ENCODE measurements around the gene AIRE.
A peak's percentile ranks its signal among the peaks of the same experiment; 100 is the strongest.
"Not testable (repeated sequence)": the region's sequence is repeated elsewhere in the genome, so short reads cannot be mapped to it uniquely, and the experiment has no call there.

Gene AIRE

DNA sequence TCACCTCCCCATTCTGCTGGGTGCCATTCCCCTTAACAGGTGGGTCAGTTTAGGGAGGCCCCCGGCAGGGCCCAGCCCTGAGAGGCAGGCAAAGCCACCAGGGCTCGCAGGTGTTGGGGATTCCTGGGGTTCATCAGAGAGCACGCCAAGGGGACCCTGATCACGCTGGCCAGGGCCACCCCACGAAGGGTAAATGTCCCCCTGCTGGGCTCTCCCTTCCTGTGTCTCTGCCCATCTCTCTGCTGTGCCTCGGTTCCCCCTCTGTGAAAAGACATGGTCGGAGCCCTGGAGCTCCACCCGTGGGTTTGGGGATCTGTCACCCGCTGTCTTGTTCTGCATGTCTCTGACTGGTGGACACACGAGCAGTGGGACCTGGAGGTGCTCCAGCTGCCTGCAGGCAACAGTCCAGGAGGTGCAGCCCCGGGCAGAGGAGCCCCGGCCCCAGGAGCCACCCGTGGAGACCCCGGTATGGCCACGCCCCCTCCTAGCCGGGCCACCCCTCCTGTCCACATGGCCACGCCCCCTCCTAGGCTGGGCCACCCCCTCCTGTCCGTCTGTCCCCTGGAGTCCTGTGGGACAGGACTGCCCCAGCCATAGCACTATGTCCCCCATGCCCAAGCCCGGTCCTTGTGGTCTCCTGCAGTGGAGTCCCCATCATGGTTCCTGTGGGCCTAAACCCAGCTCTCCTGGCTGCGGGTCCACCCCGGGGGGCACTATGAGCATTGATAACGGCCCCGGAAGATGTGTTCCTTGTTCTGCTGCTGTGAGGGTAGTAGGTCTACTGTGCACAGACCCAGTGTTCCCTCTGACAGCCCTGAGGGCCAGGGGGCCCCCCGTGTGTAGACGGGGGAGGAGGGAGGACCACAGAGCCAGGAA is 6.5 kb downstream of the AIRE start:
- DNase-seq (ENCODE audit: low read depth), result no peak

DNA sequence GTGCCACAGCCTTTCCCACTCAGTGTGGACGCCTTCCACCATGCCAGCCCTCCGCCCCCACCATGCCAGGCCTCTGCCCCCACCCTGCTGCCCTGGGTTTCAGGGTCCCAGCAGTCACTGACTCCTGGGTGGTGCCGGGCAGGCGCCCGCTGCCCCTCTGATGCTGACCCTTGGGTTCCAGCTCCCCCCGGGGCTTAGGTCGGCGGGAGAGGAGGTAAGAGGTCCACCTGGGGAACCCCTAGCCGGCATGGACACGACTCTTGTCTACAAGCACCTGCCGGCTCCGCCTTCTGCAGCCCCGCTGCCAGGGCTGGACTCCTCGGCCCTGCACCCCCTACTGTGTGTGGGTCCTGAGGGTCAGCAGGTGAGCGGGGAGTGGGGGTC is 7.1 kb downstream of the AIRE start:
- DNase-seq (ENCODE audit: low read depth), result no peak

DNA sequence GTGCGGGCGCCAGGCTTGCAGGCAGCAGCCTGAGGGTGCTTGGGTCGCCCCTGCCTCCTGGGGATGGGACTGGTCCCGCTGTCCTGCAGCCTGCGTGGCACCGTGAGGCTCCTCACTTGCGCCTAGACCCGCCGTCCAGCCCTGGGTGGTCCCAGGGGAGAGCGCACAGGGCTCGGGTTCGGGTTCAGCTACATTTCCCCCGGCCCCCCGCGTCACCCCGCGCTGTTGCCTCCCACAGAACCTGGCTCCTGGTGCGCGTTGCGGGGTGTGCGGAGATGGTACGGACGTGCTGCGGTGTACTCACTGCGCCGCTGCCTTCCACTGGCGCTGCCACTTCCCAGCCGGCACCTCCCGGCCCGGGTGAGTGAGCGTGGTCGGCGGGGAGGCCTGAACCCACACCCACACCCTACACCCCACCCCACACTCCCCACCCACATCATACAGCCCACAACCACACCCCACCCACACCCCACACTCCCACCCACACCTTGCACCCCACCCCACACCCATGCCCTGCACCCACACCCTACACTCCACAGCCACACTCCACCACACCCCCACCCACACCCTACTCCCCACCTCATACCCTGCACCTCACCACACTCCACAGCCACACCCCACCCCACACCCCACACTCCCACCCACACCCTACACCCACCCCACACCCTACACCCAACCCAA is 8.0 kb downstream of the AIRE start:
- DNase-seq (ENCODE audit: low read depth), result no peak

DNA sequence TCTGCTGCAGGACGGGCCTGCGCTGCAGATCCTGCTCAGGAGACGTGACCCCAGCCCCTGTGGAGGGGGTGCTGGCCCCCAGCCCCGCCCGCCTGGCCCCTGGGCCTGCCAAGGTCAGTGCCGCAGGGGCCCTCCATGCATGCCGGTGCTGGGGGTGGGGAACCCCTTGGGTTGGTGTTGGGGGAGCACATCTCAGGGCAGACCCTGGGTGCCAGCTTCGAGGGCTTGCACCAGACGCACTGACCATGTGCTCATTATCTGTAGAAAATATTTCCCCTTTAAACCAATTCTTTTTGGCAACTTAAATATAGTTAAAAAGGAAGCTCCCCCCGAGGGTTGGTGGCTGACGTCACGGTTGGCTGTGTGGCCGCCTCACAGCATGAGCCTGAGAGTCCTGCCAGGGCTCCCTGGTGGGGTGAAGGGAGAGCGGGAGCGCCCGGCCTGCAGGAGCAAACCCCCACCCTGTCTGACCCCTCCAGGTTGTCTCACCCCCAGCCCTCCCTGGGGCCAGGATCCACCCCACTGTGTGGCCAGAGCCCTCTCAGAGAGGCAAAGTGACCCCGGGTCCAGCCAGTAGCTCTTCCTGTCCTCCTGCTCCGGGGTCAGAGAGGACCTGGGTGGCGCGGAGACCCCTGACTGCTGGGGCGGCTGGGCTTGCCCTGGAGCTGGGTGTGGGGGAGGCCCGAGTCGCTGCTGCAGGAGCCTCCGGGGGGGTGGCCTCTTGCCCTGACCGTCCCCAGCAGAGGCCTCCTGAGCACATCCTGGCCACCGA is 8.9 kb downstream of the AIRE start:
- peak; percentile 72 for DNase-seq (ENCODE audit: low read depth)

DNA sequence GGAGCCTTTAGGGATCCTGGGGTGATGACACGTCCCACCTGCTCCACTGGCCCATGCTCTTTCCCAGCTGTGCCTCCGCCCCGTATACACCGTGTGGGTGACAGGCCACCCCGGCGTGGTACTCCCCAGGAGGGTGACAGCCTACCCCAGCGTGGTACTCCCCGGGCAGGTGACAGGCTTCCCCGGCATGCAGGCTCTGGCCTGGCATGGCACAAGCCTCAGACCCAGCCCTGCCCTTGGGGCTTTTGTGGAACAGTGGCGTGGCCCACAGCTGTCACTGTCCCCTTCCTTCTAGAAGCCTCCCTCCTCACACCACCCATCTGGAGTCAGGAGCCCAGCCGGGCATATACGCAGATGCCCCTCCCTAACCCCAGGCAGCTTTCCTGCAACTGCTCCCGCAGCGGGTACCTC is 9.5 kb downstream of the AIRE start:
- DNase-seq (ENCODE audit: low read depth), result no peak

DNA sequence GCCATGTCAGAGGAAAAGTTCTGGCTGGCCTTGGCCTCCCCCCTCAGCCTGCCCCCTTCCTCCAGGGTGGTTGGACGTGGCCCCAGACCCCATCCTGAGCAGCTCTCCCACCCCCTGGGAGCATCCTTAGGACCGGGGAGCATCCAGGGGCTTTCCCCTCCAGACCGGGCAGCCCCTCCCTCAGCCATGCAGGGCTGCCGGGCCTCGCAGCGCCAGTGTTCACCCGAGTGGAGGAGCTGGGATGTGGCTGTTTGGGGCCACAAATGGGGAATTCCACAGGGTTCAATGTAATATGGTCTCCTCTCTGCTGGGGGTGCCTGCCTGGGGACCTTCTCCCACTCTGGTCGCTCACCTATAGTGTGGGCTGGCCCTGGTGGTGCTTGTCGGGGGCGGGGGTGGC is 10.0 kb downstream of the AIRE start:
- DNase-seq (ENCODE audit: low read depth), result no peak

DNA sequence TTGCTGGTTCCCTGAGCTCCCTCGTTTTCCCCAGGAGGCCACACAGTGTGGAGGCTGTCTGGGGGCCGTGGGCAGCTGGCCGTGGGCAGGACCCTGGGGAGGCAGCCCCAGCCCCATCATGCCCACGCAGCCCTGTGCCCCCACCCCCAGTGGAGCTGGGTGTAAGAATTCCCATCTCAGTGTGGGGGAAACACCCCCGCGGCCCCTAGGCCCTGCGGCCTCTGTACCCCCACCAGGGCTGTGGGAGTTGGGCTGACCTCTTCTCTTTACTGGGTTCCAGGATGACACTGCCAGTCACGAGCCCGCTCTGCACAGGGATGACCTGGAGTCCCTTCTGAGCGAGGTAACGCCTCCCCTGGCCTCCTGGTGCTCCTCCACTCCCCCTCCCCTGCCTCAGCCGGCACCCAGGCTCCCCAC is 10.4 kb downstream of the AIRE start:
- no peak for DNase-seq (ENCODE audit: low read depth)

DNA sequence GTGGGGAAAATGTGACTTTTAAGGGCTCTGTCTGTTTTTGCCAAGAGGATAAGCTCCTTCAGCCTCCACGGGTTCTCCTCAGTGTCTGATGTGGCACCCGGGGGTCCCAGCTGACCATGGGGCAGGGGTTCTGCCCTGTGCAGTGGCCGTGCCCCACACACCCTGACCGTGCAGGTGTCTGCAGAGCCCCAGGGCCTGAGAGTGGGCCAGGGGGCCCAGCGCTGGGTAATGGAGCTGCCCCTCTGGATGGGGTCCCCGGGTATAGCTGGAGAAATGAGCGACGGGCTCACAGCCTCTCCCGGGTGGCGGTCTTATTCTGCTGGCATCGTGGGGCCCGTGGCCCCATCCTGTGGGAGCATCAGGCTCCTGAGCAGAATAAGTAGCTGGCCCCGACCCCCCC is 11.2 kb downstream of the AIRE start:
- no peak for DNase-seq (ENCODE audit: low read depth)

DNA sequence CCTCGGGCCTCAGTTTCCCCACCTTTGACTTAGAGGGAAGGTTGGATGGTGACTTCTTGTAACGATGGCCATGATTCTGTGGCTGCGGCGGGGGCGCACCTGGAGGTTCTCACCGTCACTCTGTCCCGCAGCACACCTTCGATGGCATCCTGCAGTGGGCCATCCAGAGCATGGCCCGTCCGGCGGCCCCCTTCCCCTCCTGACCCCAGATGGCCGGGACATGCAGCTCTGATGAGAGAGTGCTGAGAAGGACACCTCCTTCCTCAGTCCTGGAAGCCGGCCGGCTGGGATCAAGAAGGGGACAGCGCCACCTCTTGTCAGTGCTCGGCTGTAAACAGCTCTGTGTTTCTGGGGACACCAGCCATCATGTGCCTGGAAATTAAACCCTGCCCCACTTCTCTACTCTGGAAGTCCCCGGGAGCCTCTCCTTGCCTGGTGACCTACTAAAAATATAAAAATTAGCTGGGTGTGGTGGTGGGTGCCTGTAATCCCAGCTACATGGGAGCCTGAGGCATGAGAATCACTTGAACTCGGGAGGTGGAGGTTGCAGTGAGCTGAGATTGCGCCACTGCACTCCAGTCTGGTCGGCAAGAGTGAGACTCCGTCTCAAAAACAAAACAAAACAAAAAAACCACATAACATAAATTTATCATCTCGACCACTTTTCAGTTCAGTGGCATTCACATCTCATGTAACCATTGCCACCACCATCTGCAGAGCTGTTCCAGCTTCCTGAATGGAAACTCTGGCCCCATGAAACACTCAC is 12.0 kb downstream of the AIRE start:
- peak; percentile 84 for DNase-seq (ENCODE audit: low read depth)

DNA sequence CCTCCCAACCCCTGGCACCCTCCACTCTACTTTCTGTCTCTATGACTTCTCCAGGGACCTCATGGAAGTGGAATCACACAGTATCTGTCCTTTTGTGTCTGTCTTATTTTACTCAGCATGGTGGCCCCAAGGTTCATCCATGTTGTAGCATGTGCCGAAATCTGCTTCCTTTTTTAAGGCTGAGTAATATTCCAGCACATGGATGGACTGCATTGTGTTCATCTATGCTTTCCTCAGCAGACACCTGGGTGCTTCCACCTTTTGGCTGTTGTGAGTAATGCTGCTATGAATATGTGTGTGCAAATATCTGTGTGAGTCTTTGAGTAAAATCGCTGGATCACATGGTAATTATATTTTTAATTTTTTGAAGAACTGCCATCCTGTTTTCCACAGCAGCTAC is 12.6 kb downstream of the AIRE start:
- peak; percentile 36 for DNase-seq (ENCODE audit: low read depth)

DNA sequence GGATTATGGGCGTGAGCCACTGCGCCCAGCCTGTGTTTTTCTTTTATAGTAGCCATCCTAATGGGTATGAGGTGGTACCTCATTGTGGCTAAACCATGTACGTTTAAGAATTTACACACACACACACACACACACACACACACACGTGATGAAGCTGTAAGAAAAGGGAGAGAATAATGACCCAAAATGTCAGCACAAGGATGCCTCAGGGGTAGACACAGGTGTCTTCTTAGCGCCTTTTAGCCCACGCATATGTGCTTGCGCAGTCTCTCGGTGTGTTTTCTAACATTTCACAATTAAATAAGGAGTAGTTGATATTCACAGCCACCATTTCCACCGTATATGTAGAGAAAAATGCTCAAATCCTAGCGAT is 13.4 kb downstream of the AIRE start:
- DNase-seq (ENCODE audit: low read depth), result no peak

DNA sequence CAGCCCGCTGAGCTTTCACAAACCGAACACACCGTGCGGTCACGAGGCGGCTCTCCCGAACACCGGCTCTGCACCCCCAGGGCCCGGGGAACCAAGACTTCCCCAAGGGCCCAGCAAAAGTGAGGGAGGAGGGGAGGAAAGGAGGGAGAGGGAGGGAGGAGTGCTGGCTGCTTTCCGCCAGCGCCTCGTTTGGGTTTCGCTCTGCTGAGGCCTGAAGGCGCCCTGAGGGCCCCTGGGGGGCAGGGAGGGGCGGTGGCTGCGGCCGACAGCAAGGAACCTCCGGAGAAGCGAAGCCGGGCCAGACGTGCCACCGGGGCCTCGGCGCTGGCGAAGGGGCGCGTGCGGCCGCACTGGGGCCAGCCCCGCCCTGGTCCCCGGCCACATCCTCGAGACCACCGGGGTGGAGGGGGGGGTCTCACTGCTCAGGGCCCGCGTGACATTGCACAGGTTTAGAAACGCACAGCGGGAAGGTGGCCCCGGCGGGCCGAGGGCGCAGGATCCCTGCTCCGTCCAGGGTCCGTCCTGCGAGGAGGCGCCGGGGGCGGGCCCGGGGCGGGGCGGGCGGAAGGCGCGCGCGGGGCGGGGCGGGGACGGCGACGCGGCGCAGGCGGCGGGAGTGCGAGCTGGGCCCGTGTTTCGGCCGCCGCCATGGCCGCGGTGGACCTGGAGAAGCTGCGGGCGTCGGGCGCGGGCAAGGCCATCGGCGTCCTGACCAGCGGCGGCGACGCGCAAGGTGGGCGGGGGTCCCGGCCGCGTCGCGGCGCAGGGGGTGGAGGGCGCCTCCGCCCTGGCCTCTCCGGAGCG is 14.0 kb downstream of the AIRE start, which contains the start of gene PFKL:
TSS of gene PFKL (plus strand) at position 596 of the 804 bp plus-strand sequence. CDS start at position 649, 53 bp downstream.
- DNase-seq (ENCODE audit: low read depth), result peak; percentile 75

DNA sequence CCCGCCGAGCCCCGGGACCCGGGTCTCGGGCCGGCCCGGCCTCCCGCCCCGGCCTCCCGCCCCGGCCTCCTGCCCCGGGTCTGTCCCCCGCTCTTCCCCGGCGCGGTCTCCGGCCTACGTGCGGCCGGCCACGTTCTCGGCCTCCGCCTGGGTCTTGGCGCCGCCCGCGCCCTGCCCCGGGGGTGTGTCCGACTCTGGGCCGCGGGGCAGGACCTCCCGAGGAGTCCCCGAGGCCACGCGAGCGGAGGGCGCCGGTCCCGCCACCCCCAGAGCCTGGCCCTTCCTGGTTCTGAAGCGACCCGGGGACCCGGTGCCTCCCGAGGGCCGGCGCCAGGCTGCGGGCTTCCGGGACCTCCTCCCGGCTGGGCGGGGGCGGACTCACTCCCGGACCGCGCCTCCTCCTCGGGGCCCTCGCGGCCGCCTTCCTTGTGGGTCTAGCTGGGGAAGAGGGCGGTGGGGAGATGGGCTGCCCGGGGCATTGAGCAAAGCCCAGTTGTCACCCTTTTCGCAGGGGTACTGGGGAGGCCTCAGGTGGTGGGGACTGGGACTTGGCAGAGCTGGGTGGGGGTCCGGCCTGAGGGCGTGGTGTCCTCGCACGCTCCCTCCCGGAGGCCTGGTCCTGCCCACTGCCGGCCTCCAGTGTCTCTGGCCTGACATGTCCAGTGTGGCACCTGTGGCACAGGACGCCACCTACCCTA is 14.7 kb downstream of the AIRE start:
- peak; percentile 69 for DNase-seq (ENCODE audit: low read depth)

DNA sequence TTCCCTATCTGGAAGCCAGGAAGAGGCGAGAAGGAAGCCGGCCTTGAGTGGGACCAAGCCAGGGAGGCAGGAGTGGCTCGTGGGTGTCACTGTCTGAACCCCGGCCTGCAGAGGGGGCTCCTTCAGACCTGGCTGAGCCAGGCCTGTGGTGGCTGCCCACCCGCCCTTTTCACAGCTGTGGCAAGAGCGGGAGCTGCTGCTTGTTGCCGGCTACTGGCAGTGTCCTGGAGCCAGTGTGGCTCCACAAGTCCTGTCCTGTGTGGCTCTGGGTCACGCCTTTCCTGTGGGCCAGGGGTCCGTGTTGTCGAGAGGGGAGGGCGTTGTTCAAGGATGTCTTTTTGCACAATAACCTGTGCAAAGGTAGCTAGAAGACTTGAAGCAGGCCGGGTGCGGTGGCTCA is 15.5 kb downstream of the AIRE start:
- DNase-seq (ENCODE audit: low read depth), result no peak

DNA sequence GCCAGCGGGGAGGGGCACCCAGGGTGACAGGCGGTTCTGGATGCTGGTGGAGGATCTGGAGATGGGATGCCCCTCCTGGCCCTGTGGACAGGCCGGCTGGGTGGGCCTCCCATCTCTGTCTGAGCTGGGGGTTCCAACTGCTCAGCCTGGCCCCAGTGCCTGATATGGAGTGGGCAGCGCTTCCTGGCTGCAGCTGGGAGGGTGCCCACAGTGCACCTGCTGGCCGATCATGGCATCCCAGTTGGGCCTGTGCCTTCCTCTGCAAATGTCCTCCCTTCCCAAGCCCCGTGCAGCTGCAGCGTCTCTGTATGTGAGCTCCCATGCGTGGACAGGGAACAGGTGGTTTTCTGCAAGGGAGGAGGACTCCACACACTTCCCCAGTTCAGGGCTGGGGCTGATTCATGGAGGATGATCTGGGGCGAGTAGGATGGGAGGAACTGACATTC is 16.3 kb downstream of the AIRE start:
- no peak for DNase-seq (ENCODE audit: low read depth)

DNA sequence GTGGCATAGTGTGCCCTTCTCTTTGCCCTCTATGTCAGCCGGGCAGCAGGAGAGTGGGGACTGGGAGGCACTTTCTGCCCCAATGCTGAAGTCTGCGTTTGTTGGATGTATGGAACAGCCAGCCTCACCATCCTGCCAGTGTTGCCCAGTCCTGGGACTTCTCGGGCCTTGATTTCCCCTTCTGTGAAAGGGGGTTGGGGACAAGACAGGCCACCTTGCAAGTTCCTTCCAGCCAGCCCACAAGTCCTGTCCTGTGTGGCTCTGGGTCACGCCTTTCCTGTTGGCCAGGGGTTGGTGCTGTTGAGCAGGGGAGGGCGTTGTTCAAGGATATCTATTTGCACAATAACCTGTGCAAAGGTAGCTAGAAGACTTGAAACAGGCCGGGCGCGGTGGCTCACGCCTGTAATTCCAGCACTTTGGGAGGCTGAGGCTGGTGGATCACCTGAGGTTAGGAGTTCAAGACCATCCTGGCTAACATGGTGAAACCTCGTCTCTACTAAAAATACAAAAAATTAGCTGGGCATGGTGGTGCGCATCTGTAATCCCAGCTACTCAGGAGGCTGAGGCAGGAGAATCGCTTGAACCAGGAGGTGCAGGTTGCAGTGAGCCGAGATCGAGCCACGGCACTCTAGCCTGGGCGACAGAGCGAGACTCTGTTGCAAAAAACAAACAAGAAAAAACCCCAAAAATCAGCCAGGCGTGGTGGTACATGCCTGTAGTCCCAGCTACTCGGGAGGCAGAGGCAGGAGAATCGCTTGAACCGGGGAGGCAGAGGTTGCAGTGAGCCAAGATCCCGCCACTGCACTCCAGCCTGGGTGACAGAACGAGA is 17.1 kb downstream of the AIRE start:
- not testable (repeated sequence) for DNase-seq (ENCODE audit: low read depth)

DNA sequence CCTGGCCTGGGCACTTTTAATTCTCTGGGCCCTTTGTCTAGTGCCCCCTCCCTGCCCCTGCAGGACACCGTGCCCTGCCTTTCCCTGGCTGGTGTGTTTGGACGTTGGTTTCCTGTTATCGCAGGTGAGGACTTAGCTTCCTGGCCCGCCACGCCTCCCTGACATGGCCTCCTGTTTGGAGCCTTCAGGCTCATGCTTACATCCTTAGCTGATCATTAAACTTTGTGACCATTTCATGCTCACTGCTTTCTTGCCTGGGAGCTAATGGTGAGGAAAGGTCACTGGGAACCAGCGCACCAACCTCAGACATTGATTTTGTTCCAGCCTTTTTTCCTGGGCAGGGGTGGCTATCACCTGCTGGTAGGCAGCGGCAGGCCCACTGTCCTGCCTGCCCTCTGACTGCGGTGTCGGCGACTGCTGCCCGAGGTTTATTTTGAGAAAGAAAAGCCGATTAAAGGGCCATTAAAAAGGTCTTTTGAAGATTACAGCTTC is 17.9 kb downstream of the AIRE start:
- DNase-seq (ENCODE audit: low read depth), result no peak

DNA sequence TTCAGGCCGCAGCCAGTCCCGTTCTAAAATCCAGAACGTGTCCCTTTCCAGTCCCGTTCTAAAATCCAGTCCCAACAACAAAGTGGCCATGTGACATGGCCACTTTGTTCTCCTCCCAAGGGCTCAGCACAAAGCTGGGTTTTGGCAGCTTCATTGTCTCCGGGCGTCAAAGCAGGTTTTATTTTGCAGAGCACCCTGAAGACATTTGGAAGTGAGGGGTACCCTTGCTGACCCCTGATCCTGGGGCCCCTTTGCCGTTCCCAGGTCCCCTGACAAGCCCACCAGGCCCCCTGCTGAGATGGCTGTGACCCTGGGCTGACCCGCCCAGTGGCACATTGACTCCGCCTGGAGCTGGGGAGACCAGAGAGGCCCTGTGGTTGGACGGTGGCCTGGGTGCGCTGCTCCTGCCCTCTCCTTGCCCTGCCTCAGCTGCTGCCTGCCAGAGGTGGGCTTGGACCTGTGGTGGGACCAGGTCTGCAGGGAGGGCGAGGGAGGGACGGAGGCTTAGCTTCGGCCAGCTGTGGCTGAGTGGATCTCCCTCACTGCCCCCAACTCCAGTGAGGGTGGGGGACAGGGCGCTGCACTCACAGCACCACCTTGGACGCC is 18.4 kb downstream of the AIRE start:
- no peak for DNase-seq (ENCODE audit: low read depth)

DNA sequence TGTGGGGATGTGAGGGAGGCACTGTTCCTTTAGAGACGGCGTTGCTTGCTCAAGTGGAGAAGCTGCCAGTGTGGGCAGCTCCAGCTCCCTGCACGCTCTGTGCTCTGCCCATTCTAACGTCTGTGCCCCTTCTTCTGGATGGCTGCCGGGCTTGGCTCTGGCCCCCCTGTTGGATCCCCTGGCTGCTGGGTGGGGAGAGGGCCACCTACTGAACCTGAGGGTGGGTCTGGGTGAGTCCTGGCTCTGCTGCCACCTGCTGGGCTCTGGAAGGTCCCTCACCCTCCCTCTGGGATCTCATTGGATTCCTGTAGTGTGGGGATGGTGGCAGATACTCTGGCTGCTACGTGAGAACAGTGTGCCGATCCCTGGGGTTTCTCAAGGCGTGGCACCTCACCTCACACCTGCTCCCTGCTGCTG is 19.2 kb downstream of the AIRE start:
- DNase-seq (ENCODE audit: low read depth), result peak; percentile 54

Measured in EH (cell line).